GM21360 (cell line): Measurements from ENCODE around the gene PLAAT5.
"Not testable (repeated sequence)": the region's sequence is repeated elsewhere in the genome, so short reads cannot be mapped to it uniquely, and the experiment has no call there.

Experiments used
- ATAC-seq: cut with Tn5 transposase; IDR thresholded peaks from one replicate; pipeline ENCODE4 v1.9.1; 2021; ENCODE audit warnings: mild to moderate bottlenecking, moderate library complexity; ENCODE audit not compliant: unreplicated experiment

The PLAAT5 gene

GRCh38 chr11:63488789-63489188 is 2.2 kb downstream of the PLAAT5 start:
- no peak for ATAC-seq

DNA sequence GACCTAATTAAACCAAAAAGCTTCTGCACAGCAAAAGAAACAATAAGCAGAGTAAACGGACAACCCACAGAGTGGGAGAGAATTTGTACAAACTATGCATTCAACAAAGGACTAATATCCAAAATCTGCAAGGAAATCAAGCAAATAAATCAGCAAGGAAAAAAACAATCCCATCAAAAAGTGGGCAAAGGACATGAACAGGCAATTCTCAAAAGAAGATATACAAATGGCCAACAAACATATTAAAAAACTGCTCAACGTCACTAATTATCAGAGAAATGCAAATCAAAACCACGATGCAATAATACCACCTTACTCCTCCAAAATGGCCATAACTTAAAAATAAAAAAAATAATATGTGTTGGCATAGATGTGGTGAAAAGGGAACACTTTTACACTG is 5.2 kb downstream of the PLAAT5 start:
- no peak for ATAC-seq

GRCh38 chr11:63480039-63480438 is 10.9 kb downstream of the PLAAT5 start:
- ATAC-seq: no peak

DNA sequence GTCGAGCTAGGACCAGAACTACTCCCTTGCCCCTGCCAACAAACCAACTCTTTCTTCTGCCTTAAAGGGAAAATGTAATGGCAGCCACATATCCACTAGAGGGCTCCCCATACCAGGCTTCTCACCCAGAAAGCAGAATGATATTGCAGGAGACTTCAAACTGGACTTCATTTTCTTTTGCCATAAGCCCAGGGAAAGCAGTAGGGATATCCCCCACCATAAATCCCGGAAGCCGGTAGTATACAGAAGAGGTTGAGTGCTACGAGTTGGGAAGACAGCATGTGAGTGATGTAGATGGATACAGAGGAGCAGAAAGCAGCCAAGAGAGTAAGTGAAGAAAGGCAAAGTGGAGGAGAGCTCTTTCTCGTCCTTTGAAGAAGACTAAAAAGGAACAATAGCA is 12.1 kb downstream of the PLAAT5 start:
- no peak for ATAC-seq

DNA sequence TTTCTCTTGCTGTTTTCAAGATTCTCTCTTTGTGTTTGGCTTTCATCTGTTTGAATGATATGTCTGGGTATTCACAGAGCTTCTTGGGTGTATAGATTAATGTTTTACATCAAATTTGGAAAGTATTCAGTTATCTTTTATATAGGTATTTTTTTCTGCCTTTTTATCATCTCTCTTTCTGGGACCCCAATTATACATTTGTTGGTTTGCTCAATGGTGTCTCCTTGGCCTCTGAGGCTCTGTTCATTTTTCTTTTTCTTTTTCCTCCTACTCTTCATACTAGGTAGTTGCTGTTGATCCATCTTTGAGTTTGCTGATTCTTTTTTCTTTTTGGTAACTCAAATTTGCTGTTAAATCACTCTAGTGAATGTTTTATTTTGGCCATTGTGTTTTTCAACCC is 14.3 kb downstream of the PLAAT5 start:
- ATAC-seq: no peak

- ATAC-seq: no peak
These were observed 18.6 kb downstream of the PLAAT5 start for GRCh38 chr11:63472372-63472771.

DNA sequence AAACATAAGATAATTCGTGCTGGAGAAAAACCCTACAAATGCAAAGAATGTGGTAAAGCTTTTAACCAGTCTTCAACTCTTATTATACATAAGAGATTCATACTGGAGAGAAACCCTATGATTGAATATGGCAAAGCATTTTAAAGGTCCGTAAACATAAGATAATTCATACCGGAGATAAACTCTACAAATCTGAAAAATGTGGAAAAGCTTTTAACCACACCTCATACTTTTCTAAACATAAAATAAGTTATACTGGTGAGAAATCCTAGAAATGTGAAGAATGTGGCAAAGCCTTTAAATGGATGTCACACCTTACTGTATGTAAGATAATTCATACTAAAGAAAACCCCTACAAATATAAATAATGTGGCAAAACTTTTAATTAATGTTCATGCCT is 20.7 kb downstream of the PLAAT5 start:
- no peak for ATAC-seq

- no peak for ATAC-seq
These were observed 28.8 kb downstream of the PLAAT5 start for GRCh38 chr11:63462137-63462536.

DNA sequence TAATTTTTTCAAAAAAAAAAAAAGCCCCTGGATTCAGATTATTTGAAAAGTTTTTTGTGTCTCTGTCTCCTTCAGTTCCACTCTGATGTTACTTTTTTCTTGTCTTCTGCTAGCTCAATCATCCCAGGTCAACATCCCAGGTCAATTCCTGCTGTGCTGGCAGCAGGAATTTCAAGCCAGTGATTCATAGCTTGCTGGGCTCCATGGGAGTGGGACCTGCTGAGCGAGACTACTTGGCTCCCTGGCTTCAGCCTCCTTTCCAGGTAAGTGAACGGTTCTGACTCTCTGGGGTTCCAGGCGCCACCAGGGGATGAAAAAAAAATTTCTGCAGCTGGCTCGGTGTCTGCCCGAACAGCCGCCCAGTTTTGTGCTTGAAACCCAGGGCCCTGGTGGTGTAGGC is 31.4 kb downstream of the PLAAT5 start:
- no peak for ATAC-seq

DNA sequence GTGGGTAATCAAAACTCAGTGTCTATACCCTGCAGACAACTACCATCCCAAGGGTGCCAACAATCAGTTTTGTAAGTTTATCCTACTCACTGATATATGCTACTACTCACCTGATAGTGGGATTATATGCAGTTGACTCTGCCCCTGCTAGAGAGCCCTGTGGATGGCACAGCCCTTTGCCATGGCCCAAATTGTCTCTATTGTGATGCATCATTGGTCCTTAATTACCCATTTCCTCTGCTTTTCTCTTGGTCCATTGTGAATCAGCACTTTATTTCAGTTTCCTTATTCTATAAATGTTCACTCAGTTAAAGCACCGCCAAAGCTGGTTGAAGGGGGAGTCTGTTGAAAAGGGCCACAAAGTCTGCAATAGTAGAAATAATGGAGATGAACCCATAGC is 42.3 kb downstream of the PLAAT5 start:
- ATAC-seq: no peak

- no peak for ATAC-seq
These were observed 45.2 kb downstream of the PLAAT5 start for GRCh38 chr11:63445720-63446119.

- ATAC-seq: no peak
These were observed 45.8 kb downstream of the PLAAT5 start for GRCh38 chr11:63445118-63445517.

DNA sequence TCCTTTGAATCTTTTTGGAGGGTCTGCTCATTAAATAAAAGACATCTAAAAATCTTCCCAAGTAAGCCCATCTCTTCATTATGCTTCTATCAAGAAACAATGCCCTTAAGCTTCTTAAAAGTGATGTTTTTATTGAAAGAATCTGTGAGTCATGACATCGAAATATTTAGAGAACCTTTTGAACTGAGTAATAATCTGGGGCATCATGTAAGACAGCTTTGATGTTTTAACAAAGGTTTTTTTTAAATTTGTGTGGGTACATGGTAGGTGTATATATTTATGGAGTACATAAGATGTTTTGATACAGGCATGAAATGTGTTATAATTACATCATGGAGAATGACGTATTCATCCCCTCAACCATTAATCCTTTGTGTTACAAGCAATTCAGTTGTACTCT is 46.8 kb downstream of the PLAAT5 start:
- ATAC-seq: no peak

- ATAC-seq: no peak
These were observed 47.3 kb downstream of the PLAAT5 start for GRCh38 chr11:63443714-63444113.

DNA sequence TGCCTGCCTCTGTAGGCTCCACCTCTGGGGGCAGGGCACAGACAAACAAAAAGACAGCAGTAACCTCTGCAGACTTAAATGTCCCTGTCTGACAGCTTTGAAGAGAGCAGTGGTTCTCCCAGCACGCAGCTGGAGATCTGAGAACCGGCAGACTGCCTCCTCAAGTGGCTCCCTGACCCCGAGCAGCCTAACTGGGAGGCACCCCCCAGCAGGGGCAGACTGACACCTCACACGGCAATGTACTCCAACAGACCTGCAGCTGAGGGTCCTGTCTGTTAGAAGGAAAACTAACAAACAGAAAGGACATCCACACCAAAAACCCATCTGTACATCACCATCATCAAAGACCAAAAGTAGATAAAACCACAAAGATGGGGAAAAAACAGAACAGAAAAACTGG is 55.1 kb downstream of the PLAAT5 start:
- ATAC-seq: not testable (repeated sequence)

DNA sequence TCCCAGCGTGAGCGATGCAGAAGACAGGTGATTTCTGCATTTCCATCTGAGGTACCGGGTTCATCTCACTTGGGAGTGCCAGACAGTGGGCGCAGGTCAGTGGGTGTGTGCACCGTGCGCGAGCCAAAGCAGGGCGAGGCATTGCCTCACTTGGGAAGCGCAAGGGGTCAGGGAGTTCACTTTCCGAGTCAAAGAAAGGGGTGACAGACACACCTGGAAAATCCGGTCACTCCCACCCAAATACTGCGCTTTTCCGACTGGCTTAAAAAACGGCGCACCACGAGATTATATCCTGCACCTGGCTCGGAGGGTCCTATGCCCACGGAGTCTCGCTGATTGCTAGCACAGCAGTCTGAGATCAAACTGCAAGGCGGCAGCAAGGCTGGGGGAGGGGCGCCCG is 55.6 kb downstream of the PLAAT5 start:
- ATAC-seq: not testable (repeated sequence)

- not testable (repeated sequence) for ATAC-seq
These were observed 60.2 kb downstream of the PLAAT5 start for GRCh38 chr11:63430731-63431130.

DNA sequence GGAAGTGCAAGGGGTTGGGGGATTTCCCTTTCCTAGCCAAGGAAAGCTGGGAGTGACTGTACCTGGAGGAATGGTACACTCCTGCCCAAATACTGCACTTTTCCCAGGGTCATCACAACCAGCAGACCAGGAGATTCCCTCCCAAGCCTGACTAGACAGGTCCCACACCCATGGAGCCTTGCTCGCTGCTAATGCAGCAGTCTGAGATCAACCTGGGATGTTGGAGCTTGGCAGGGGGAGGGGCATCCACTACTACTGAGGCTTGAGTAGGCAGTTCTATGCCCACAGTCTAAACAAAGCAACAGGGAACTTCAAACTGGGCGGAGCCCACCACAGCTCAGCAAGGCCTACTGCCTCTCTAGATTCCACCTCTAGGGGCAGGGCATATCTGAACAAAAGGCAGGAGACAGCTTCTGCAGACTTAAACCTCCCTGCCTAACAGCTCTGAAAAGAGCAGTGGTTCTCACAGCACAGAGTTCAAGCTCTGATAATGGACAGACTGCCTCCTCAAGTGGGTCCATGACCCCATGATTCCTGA is 62.9 kb downstream of the PLAAT5 start:
- no peak for ATAC-seq

GRCh38 chr11:63417174-63417852 is 73.7 kb downstream of the PLAAT5 start:
- no peak for ATAC-seq
